Fibroblast of lung (primary cell): Measurements from ENCODE around the gene CFAP97D1. TPM values are rescaled to one million over a fixed set of nuclear protein-coding genes. Genes with fewer than 3 reads are reported as not detected.

ENCODE experiments used
- DNase-seq, 2 donors: peaks; one replicate each; pipeline versions ENCODE4 v3.0.0 to v3.0.0-alpha.2; 2010; ENCODE audit warnings: low read depth in 2 of 2
- H2AFZ ChIP-seq: 2 replicates; pipeline ENCODE4 v1.5.1; 2012; ENCODE audit warnings: low read length, control low read depth, inconsistent platforms
- H3K27ac ChIP-seq: 2 replicates; pipeline ENCODE4 v1.5.1; 2011; ENCODE audit warnings: low read length, control low read depth; ENCODE audit not compliant: insufficient read depth
- H3K27me3 ChIP-seq: 2 replicates; pipeline ENCODE4 v1.5.1; 2011; ENCODE audit warnings: mild to moderate bottlenecking, low read length; ENCODE audit not compliant: control insufficient read depth, insufficient read depth
- H3K36me3 ChIP-seq: 2 replicates; pipeline ENCODE4 v1.5.1; 2011; ENCODE audit warnings: low read length; ENCODE audit not compliant: control insufficient read depth, insufficient read depth
- H3K4me1 ChIP-seq: 2 replicates; pipeline ENCODE4 v1.5.1; 2011; ENCODE audit warnings: low read length; ENCODE audit not compliant: control insufficient read depth, insufficient read depth; ENCODE audit errors: extremely low read depth
- H3K4me2 ChIP-seq: 2 replicates; pipeline ENCODE4 v1.5.1; 2011; ENCODE audit warnings: low read length, control low read depth; ENCODE audit not compliant: insufficient read depth; ENCODE audit errors: extremely low read depth
- H3K4me3 ChIP-seq, 4 experiments: fragments of 200-600 bp in 1 of 4; sonication (generic) in 1 of 4; replicated peaks in 1 of 4; 2 replicates each; pipeline ENCODE4 v1.5.1; 2011 to 2016; ENCODE audit warnings: low read length in 4 of 4, low read depth in 3 of 4, mild to moderate bottlenecking in 3 of 4, control low read depth in 2 of 4, inconsistent platforms in 1 of 4, mixed read lengths in 1 of 4; ENCODE audit not compliant: insufficient read depth in 1 of 4; ENCODE audit errors: control extremely low read depth in 1 of 4
- H3K79me2 ChIP-seq: 2 replicates; pipeline ENCODE4 v1.5.1; 2012; ENCODE audit warnings: mild to moderate bottlenecking, low read length, inconsistent platforms; ENCODE audit not compliant: control insufficient read depth, insufficient read depth
- H3K9ac ChIP-seq: 2 replicates; pipeline ENCODE4 v1.5.1; 2011; ENCODE audit warnings: mild to moderate bottlenecking, low read length, control low read depth; ENCODE audit not compliant: insufficient read depth
- H3K9me3 ChIP-seq: 2 replicates; pipeline ENCODE4 v1.5.1; 2012; ENCODE audit warnings: low read depth, low read length; ENCODE audit not compliant: control insufficient read depth, insufficient read depth
- H4K20me1 ChIP-seq: 2 replicates; pipeline ENCODE4 v1.5.1; 2011; ENCODE audit warnings: low read length; ENCODE audit not compliant: control insufficient read depth, insufficient read depth; ENCODE audit errors: extremely low read depth
- EZH2 ChIP-seq: IDR thresholded peaks from 2 replicates; pipeline ENCODE4 v1.5.1; 2012; ENCODE audit warnings: low read length, control low read depth, mild to moderate bottlenecking; ENCODE audit errors: missing control alignments
- polyA plus RNA-seq, 2 donors: library from polyadenylated mRNA; depleted of rRNA in 1 of 2; stranded (reverse) in 1 of 2; unstranded in 1 of 2; fragments of >200 nt; gene quantifications; 2 replicates each; pipeline ENCODE4 v1.2.1, GENCODE V29; 2011 to 2012; ENCODE audit warnings: missing spikeins in 1 of 2
- total RNA-seq: library from RNA; depleted of rRNA; stranded (reverse); fragments of >200 nt; gene quantifications from 2 replicates; pipeline ENCODE4 v1.2.1, GENCODE V29; 2014
- TF ChIP-seq, protein P1 (sequence below), 2 donors: IDR thresholded peaks in 1 of 2; conservative IDR thresholded peaks in 1 of 2; 1 replicate in 1 of 2; 2 replicates in 1 of 2; pipeline ENCODE4 v1.5.1; 2011 to 2012; ENCODE audit warnings: low read length in 2 of 2, control low read depth in 1 of 2, inconsistent platforms in 1 of 2, low read depth in 1 of 2, mild to moderate bottlenecking in 1 of 2

CFAP97D1 gene
- total and polyA plus RNA-seq, 2 donors (not counting 1 experiment from before 2014, with no cell fraction given): under 0.01 to 0.02 TPM

DNA sequence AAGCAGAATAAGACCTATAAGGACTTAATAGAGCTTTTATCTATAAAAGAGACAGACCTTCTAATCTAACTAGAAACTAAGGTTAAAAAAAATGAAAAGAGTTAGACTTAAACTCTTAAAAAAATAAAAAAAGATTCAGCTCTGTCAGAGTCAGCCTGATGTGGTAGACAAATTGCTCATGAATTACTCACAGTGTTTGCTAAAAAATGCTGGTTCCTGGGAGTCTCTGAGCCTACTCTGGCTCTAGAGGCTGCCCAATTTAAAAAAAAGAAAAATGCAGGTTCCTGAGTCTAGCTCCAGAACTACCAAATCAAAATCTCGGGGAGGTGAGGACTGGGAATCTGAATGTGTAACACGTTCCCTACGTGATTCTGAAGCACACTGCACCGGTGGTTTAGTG, 39.7 kb upstream of the CFAP97D1 start:
- H3K9me3 ChIP-seq: no peaks in the 10 kb centered on the region
- TF ChIP-seq, protein P1, sequence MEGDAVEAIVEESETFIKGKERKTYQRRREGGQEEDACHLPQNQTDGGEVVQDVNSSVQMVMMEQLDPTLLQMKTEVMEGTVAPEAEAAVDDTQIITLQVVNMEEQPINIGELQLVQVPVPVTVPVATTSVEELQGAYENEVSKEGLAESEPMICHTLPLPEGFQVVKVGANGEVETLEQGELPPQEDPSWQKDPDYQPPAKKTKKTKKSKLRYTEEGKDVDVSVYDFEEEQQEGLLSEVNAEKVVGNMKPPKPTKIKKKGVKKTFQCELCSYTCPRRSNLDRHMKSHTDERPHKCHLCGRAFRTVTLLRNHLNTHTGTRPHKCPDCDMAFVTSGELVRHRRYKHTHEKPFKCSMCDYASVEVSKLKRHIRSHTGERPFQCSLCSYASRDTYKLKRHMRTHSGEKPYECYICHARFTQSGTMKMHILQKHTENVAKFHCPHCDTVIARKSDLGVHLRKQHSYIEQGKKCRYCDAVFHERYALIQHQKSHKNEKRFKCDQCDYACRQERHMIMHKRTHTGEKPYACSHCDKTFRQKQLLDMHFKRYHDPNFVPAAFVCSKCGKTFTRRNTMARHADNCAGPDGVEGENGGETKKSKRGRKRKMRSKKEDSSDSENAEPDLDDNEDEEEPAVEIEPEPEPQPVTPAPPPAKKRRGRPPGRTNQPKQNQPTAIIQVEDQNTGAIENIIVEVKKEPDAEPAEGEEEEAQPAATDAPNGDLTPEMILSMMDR (conservative IDR thresholded peaks at IDR 0.05 in 1 of 2, IDR thresholded peaks at IDR 0.05 in 1 of 2; ENCODE audit: low read depth in 1 of 2, low read length in 2 of 2): no peak
- no peak for TF ChIP-seq EZH2
- H3K36me3 ChIP-seq: no peaks in the 10 kb centered on the region
- no peaks in the 10 kb centered on the region for H3K4me1 ChIP-seq
- H3K79me2 ChIP-seq: no peaks in the 10 kb centered on the region
- peaks cover 5% of the 10 kb centered on the region for H3K27me3 ChIP-seq
- no peak overlapping the region for H3K9ac ChIP-seq
- H3K27ac ChIP-seq: no peak overlapping the region
- no peak overlapping the region for H3K4me3 ChIP-seq
- no peaks in the 10 kb centered on the region for H4K20me1 ChIP-seq
- DNase-seq: peak in 1 of 2 donors; percentile 65
- no peak overlapping the region for H2AFZ ChIP-seq
- H3K4me2 ChIP-seq: no peak overlapping the region

DNA sequence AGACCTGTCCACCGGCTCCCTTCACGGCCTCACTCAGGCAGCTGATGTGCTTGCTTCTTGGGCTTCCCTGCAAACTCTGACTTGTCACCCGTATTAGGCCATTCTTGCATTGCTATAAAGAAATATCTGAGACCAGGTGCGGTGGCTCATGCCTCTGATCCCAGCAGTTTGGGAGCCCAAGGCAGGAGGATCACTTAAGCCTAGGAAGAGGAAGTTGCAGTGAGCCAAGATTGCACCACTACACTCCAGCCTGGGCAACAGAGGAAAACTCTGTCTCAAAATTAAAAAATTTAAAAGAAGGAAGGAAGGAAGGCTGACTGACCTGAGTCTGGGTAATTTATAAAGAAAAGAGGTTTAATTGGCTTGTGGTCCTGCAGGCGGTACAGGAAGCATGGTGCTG, 38.6 kb upstream of the CFAP97D1 start:
- no peak overlapping the region for H3K4me2 ChIP-seq
- no peak overlapping the region for H3K9ac ChIP-seq
- peaks cover 12% of the 10 kb centered on the region for H3K27me3 ChIP-seq
- no peaks in the 10 kb centered on the region for H3K36me3 ChIP-seq
- no peak for DNase-seq
- H2AFZ ChIP-seq: no peak overlapping the region
- no peak overlapping the region for H3K27ac ChIP-seq
- H3K4me3 ChIP-seq: no peak overlapping the region
- no peaks in the 10 kb centered on the region for H3K79me2 ChIP-seq
- TF ChIP-seq, protein P1 (conservative IDR thresholded peaks at IDR 0.05 in 1 of 2, IDR thresholded peaks at IDR 0.05 in 1 of 2; ENCODE audit: low read depth in 1 of 2, low read length in 2 of 2): no peak
- no peak for TF ChIP-seq EZH2
- no peaks in the 10 kb centered on the region for H3K4me1 ChIP-seq
- H3K9me3 ChIP-seq: no peaks in the 10 kb centered on the region
- H4K20me1 ChIP-seq: no peaks in the 10 kb centered on the region

DNA sequence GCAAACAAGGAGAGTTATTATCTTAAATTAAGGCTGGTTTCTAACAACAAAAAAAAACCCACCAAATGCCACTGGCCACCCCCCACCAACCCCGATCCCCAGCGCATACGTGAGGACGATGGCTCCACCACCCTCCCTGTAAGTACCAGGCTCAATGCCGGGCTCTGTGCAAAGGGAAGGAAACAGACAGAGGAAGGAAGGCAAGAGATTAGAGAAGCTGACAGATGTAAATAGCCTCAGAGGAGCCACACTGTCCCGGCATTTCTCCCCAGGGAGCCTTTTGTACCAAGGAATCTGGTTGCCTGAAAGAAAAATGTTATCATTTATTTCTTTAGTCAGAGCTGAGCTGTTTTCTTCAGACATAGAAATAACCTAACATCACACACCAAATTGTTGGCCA, 34.7 kb upstream of the CFAP97D1 start:
- no peak for TF ChIP-seq EZH2
- TF ChIP-seq, protein P1 (conservative IDR thresholded peaks at IDR 0.05 in 1 of 2, IDR thresholded peaks at IDR 0.05 in 1 of 2; ENCODE audit: low read depth in 1 of 2, low read length in 2 of 2): no peak
- Histone ChIP-seq H2AFZ (no peak overlapping the region), H3K36me3 (no peaks in the 10 kb centered on the region), H3K27me3 (peaks cover 16% of the 10 kb centered on the region), H3K9ac (no peak overlapping the region), H3K4me3 (no peak overlapping the region), H3K27ac (no peak overlapping the region), H4K20me1 (no peaks in the 10 kb centered on the region), H3K9me3 (no peaks in the 10 kb centered on the region), H3K79me2 (no peaks in the 10 kb centered on the region), H3K4me1 (no peaks in the 10 kb centered on the region), H3K4me2 (no peak overlapping the region)
- DNase-seq: no peak
